Common myeloid progenitor, CD34-positive (primary cell): ENCODE measurements around the gene RRAGC.
A peak's percentile ranks its signal among the peaks of the same experiment; 100 is the strongest.
"Not testable (repeated sequence)": the region's sequence is repeated elsewhere in the genome, so short reads cannot be mapped to it uniquely, and the experiment has no call there.

Experiments used
- CTCF ChIA-PET: fragments of 350-600 bp; sonication (Branson Sonifier 250); formaldehyde crosslinking; loops from one replicate; lab custom pipeline; 2021; ENCODE audit warnings: antibody characterized with exemption; lab: Charles Lee
- POLR2A ChIA-PET: fragments of 350-600 bp; sonication (Branson Sonifier 250); formaldehyde crosslinking; loops from one replicate; lab custom pipeline; 2021; ENCODE audit warnings: antibody characterized with exemption; lab: Charles Lee
- DNase-seq, 3 donors: peaks; one replicate each; pipeline versions ENCODE4 v3.0.0 to v3.0.0-alpha.2; 2013
- H3K27ac ChIP-seq, 2 experiments: 1 replicate in 1 of 2; 2 replicates in 1 of 2; pipeline ENCODE4 v1.7.0; 2013; ENCODE audit warnings: inconsistent platforms in 2 of 2, low read length in 2 of 2, mild to moderate bottlenecking in 2 of 2, low read depth in 1 of 2, moderate library complexity in 1 of 2; ENCODE audit not compliant: severe bottlenecking in 2 of 2, insufficient read depth in 1 of 2, poor library complexity in 1 of 2
- H3K27me3 ChIP-seq, 5 experiments: replicated peaks in 2 of 5; 1 replicate in 3 of 5; 2 replicates in 2 of 5; pipeline versions ENCODE4 v1.6.1 to v1.7.0; 2013; ENCODE audit warnings: low read length in 4 of 5, mild to moderate bottlenecking in 2 of 5, moderate library complexity in 2 of 5, inconsistent platforms in 1 of 5; ENCODE audit not compliant: insufficient read depth in 5 of 5, control insufficient read depth in 4 of 5
- H3K36me3 ChIP-seq, 4 experiments: 1 replicate in 2 of 4; 2 replicates in 2 of 4; pipeline versions ENCODE4 v1.6.1 to v1.7.0; 2013; ENCODE audit warnings: low read length in 3 of 4, control low read depth in 1 of 4, mild to moderate bottlenecking in 1 of 4; ENCODE audit not compliant: control insufficient read depth in 4 of 4, insufficient read depth in 4 of 4
- H3K4me1 ChIP-seq, 4 experiments: 1 replicate in 3 of 4; 2 replicates in 1 of 4; pipeline versions ENCODE4 v1.6.1 to v1.7.1; 2013; ENCODE audit warnings: low read length in 3 of 4, mild to moderate bottlenecking in 3 of 4, control low read depth in 1 of 4, inconsistent platforms in 1 of 4, moderate library complexity in 1 of 4; ENCODE audit not compliant: control insufficient read depth in 4 of 4, insufficient read depth in 4 of 4; ENCODE audit errors: control extremely low read depth in 1 of 4
- H3K4me3 ChIP-seq, 7 experiments: 1 replicate in 4 of 7; 2 replicates in 3 of 7; pipeline versions ENCODE4 v1.5.1 to v1.7.0; 2013; ENCODE audit warnings: mild to moderate bottlenecking in 7 of 7, low read length in 6 of 7, moderate library complexity in 6 of 7, inconsistent platforms in 2 of 7, low read depth in 2 of 7, control low read depth in 1 of 7; ENCODE audit not compliant: insufficient read depth in 4 of 7, control insufficient read depth in 1 of 7; ENCODE audit errors: extremely low read depth in 1 of 7
- H3K9me3 ChIP-seq, 5 experiments: 1 replicate in 4 of 5; 2 replicates in 1 of 5; pipeline versions ENCODE4 v1.6.1 to v1.7.1; 2013; ENCODE audit warnings: low read length in 4 of 5, mild to moderate bottlenecking in 2 of 5, inconsistent platforms in 1 of 5, low read depth in 1 of 5, moderate library complexity in 1 of 5; ENCODE audit not compliant: control insufficient read depth in 4 of 5, insufficient read depth in 2 of 5; ENCODE audit errors: control extremely low read depth in 1 of 5
- WGBS: methylation state at CpG from one replicate; pipeline ENCODE4 v1.1.5; 2013; ENCODE audit not compliant: insufficient coverage; 5-methylcytosine and 5-hydroxymethylcytosine counted together

Gene RRAGC

GRCh38 chr1:38858833-38859560, 575 bp downstream of the RRAGC start:
- WGBS, result 2% methylated on average over 35 of the region's 51 CpGs
- peak overlapping the region; percentile 79 to 95 (median 91) for H3K4me3 ChIP-seq
- H3K4me1 ChIP-seq, result peaks cover 8 to 22% (median 21%) of the 10 kb centered on the region in 4 experiments
- H3K27me3 ChIP-seq, result no peaks in the 10 kb centered on the region
- peak; percentile 55 to 69 (median 64) for DNase-seq
- H3K27ac ChIP-seq, result peak overlapping the region; percentile 53 to 79
- POLR2A ChIA-PET, result interaction anchor here (0.9 kb wide), 1 partner anchor 12 kb away, joined by 3 read pairs; no protein-coding TSS in a partner anchor
- no peaks in the 10 kb centered on the region for H3K9me3 ChIP-seq
- peaks cover 8 to 36% (median 22%) of the 10 kb centered on the region in 4 experiments for H3K36me3 ChIP-seq
- CTCF ChIA-PET, result interaction anchor here (0.8 to 1.2 kb wide), 2 partner anchors 10 to 14 kb away, joined by 3 read pairs; partner anchors contain the start of gene MYCBP

- POLR2A ChIA-PET, result no interaction called here
- H3K4me3 ChIP-seq, result no peak overlapping the region
- peaks cover 5 to 14% (median 9%) of the 10 kb centered on the region in 4 experiments for H3K4me1 ChIP-seq
- no peaks in the 10 kb centered on the region for H3K9me3 ChIP-seq
- H3K27ac ChIP-seq, result no peak overlapping the region
- CTCF ChIA-PET, result no interaction called here
- peaks cover 19 to 50% (median 36%) of the 10 kb centered on the region in 4 experiments for H3K36me3 ChIP-seq
- no peak for DNase-seq
- no peaks in the 10 kb centered on the region for H3K27me3 ChIP-seq
- 96% methylated on average over 3 of the region's 4 CpGs for WGBS
Measured at GRCh38 chr1:38852780-38853179, 6.8 kb downstream of the RRAGC start.

- peaks cover 14 to 62% (median 29%) of the 10 kb centered on the region in 4 experiments for H3K36me3 ChIP-seq
- no peaks in the 10 kb centered on the region for H3K27me3 ChIP-seq
- no peak overlapping the region for H3K4me3 ChIP-seq
- POLR2A ChIA-PET, result no interaction called here
- DNase-seq, result peak; percentile 15 to 68 (median 57)
- peaks cover 5 to 17% (median 11%) of the 10 kb centered on the region in 4 experiments for H3K4me1 ChIP-seq
- WGBS, result no CpG with 5 or more reads among the region's 1 CpG
- CTCF ChIA-PET, result interaction anchor here (1.5 to 1.8 kb wide), 2 partner anchors 9 to 11 kb away, joined by 3 to 4 read pairs; no protein-coding TSS in a partner anchor
- no peaks in the 10 kb centered on the region for H3K9me3 ChIP-seq
- H3K27ac ChIP-seq, result no peak overlapping the region
Measured at GRCh38 chr1:38848071-38848470, 11.5 kb downstream of the RRAGC start.

GRCh38 chr1:38846210-38846609, 13.4 kb downstream of the RRAGC start:
- ChIA-PET CTCF (interaction anchor here (0.8 kb wide), 1 partner anchor 36 kb away, joined by 3 read pairs; no protein-coding TSS in a partner anchor), POLR2A (no interaction called here)
- peaks cover 10 to 55% (median 24%) of the 10 kb centered on the region in 4 experiments for H3K36me3 ChIP-seq
- no peaks in the 10 kb centered on the region for H3K27me3 ChIP-seq
- H3K27ac ChIP-seq, result no peak overlapping the region
- WGBS, result 100% methylated on average over 3 of the region's 3 CpGs
- DNase-seq, result no peak
- H3K4me3 ChIP-seq, result no peak overlapping the region
- peaks cover 5 to 17% (median 11%) of the 10 kb centered on the region in 4 experiments for H3K4me1 ChIP-seq
- H3K9me3 ChIP-seq, result no peaks in the 10 kb centered on the region

DNA sequence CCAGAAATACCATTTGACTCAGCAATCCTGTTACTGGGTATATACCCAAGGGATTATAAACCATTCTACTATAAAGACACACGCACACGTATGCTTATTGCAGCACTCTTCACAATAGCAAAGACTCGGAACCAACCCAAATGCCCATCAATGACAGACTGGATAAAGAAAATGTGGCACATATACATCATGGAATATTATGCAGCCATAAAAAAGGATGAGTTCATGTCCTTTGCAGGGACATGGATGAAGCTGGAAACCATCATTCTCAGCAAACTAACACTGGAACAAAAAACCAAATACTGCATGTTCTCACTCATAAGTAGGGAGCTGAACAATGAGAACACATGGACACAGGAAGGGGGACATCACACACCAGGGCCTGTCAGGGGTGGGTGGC, 14.5 kb downstream of the RRAGC start:
- H3K9me3 ChIP-seq, DNase-seq, H3K27ac ChIP-seq, H3K4me3 ChIP-seq, POLR2A ChIA-PET, H3K27me3 ChIP-seq: not testable (repeated sequence)
- H3K4me1 ChIP-seq, result peaks cover 5 to 17% (median 11%) of the 10 kb centered on the region in 4 experiments
- H3K36me3 ChIP-seq, result peaks cover 10 to 56% (median 25%) of the 10 kb centered on the region in 4 experiments
- CTCF ChIA-PET, result interaction anchor here (0.8 kb wide), 1 partner anchor 35 kb away, joined by 3 read pairs; no protein-coding TSS in a partner anchor
- WGBS, result no CpG with 5 or more reads among the region's 3 CpGs

GRCh38 chr1:38840281-38840680, 19.3 kb downstream of the RRAGC start:
- Histone ChIP-seq H3K36me3 (peaks cover 17 to 54% (median 32%) of the 10 kb centered on the region in 4 experiments), H3K9me3 (no peaks in the 10 kb centered on the region), H3K4me3 (no peak overlapping the region), H3K27me3 (no peaks in the 10 kb centered on the region), H3K27ac (no peak overlapping the region), H3K4me1 (peaks cover 0 to 2% (median under 1%) of the 10 kb centered on the region in 4 experiments)
- WGBS, result 33% methylated on average over 2 of the region's 2 CpGs
- ChIA-PET POLR2A (interaction anchor here (0.7 kb wide), 1 partner anchor 330 kb away, joined by 3 read pairs; no protein-coding TSS in a partner anchor), CTCF (interaction anchor here (1.8 kb wide), 1 partner anchor 8 kb away, joined by 4 read pairs; no protein-coding TSS in a partner anchor)
- no peak for DNase-seq

- Histone ChIP-seq H3K4me1 (peaks cover 7 to 11% (median 9%) of the 10 kb centered on the region in 4 experiments), H3K9me3 (no peaks in the 10 kb centered on the region), H3K27ac (no peak overlapping the region), H3K36me3 (peaks cover 15 to 46% (median 31%) of the 10 kb centered on the region in 4 experiments), H3K4me3 (no peak overlapping the region), H3K27me3 (no peaks in the 10 kb centered on the region)
- 100% methylated on average over 1 of the region's 9 CpGs for WGBS
- POLR2A ChIA-PET, result no interaction called here
- DNase-seq, result no peak
- CTCF ChIA-PET, result interaction anchor here (1.0 kb wide), 1 partner anchor 19 kb away, joined by 3 read pairs; no protein-coding TSS in a partner anchor
Measured at GRCh38 chr1:38839363-38839762, 20.2 kb downstream of the RRAGC start.
